Breast epithelium (tissue), 4 donors: ENCODE results near the gene SETDB1. TPM values are rescaled to one million over a fixed set of nuclear protein-coding genes. Genes with fewer than 3 reads are reported as not detected.

Source experiments
- DNase-seq, 2 donors: peaks; one replicate each; pipeline ENCODE4 v3.0.0-alpha.2; 2019; ENCODE audit warnings: low spot score in 2 of 2
- H3K27ac ChIP-seq, 2 donors: fragments of 200-600 bp; sonication (generic) in 1 of 2; one replicate each; pipeline ENCODE4 v1.5.1; 2016 to 2019; ENCODE audit warnings: mild to moderate bottlenecking in 1 of 2
- H3K27me3 ChIP-seq, 2 donors: fragments of 200-600 bp; sonication (generic) in 1 of 2; one replicate each; pipeline versions ENCODE4 v1.5.1 to v1.6.0; 2017 to 2019; ENCODE audit warnings: control low read depth in 1 of 2, mild to moderate bottlenecking in 1 of 2
- H3K36me3 ChIP-seq: fragments of 200-600 bp; one replicate; pipeline ENCODE4 v1.5.1; 2019
- H3K4me1 ChIP-seq, 2 donors: fragments of 200-600 bp; sonication (generic); one replicate each; pipeline ENCODE4 v1.5.1; 2016 to 2019; ENCODE audit warnings: control low read depth in 1 of 2
- H3K4me3 ChIP-seq, 3 donors: fragments of 200-600 bp; sonication (generic); 1 replicate in 2 of 3; 2 replicates in 1 of 3; pipeline ENCODE4 v1.5.1; 2016 to 2019; ENCODE audit warnings: mild to moderate bottlenecking in 3 of 3, moderate library complexity in 2 of 3
- H3K9me3 ChIP-seq, 2 donors: fragments of 200-600 bp; sonication (generic) in 1 of 2; one replicate each; pipeline ENCODE4 v1.5.1; 2016 to 2019; ENCODE audit warnings: control low read depth in 1 of 2
- CTCF ChIP-seq, 3 donors: fragments of 450-650 bp; IDR thresholded peaks; one replicate each; pipeline ENCODE4 v1.5.1; 2016 to 2017; ENCODE audit warnings: antibody characterized with exemption in 3 of 3, mild to moderate bottlenecking in 3 of 3, moderate library complexity in 3 of 3
- POLR2A ChIP-seq: fragments of 450-650 bp; IDR thresholded peaks from one replicate; pipeline ENCODE4 v1.6.1; 2016; ENCODE audit warnings: antibody characterized with exemption, mild to moderate bottlenecking, moderate library complexity
- POLR2AphosphoS5 ChIP-seq, 3 donors: sonication (generic); formaldehyde crosslinking; IDR thresholded peaks; one replicate each; pipeline ENCODE4 v1.6.1; 2017; ENCODE audit warnings: antibody characterized with exemption in 3 of 3
- intact Hi-C: fragments of 100-400 bp; cut with DNase I; formaldehyde crosslinking; loops from one replicate; pipeline ENCODE4 v1.15.1; 2023; ENCODE audit warnings: low total_unique reads
- total RNA-seq, 3 donors: library from RNA; depleted of rRNA; stranded (reverse); fragments of >200 nt; gene quantifications; one replicate each; pipeline ENCODE4 v1.1.0, GENCODE V29; 2016

The SETDB1 gene
- total RNA-seq, 3 donors from 2014 or later: 33.4 to 44.6 (median 41.0) TPM

- peak overlapping the region; percentile 89 to 99 for H3K27ac ChIP-seq
- TF ChIP-seq POLR2AphosphoS5 (IDR thresholded peaks at IDR 0.05) (no peak), POLR2A (no peak), CTCF (IDR thresholded peaks at IDR 0.05) (no peak)
- H3K27me3 ChIP-seq: no peaks in the 10 kb centered on the region
- no peaks in the 10 kb centered on the region for H3K9me3 ChIP-seq
- intact Hi-C loops: no loop called here
- DNase-seq: no peak
- peak overlapping the region; percentile 74 to 96 (median 86) for H3K4me3 ChIP-seq
- H3K36me3 ChIP-seq: no peaks in the 10 kb centered on the region
- peaks cover 6 to 18% of the 10 kb centered on the region in 2 donors for H3K4me1 ChIP-seq
Measured at GRCh38 chr1:150971583-150972416, 45.6 kb downstream of the SETDB1 start.

GRCh38 chr1:150972417-150972940 is 46.3 kb downstream of the SETDB1 start:
- Histone ChIP-seq H3K4me3 (peak overlapping the region; percentile 74 to 96 (median 86)), H3K27ac (peak overlapping the region; percentile 89 to 99), H3K36me3 (no peaks in the 10 kb centered on the region), H3K4me1 (peaks cover 6 to 18% of the 10 kb centered on the region in 2 donors), H3K9me3 (no peaks in the 10 kb centered on the region), H3K27me3 (no peaks in the 10 kb centered on the region)
- TF ChIP-seq POLR2AphosphoS5 (IDR thresholded peaks at IDR 0.05): no peak
- TF ChIP-seq POLR2A: no peak
- TF ChIP-seq CTCF (IDR thresholded peaks at IDR 0.05): no peak
- intact Hi-C loops: no loop called here
- DNase-seq: no peak

GRCh38 chr1:150973258-150973835 is 47.2 kb downstream of the SETDB1 start:
- TF ChIP-seq POLR2A: no peak
- no peak for TF ChIP-seq CTCF (IDR thresholded peaks at IDR 0.05)
- TF ChIP-seq POLR2AphosphoS5 (IDR thresholded peaks at IDR 0.05): no peak
- no peak for DNase-seq
- Histone ChIP-seq H3K4me1 (peaks cover 6 to 18% of the 10 kb centered on the region in 2 donors), H3K27me3 (no peaks in the 10 kb centered on the region), H3K4me3 (peak overlapping the region; percentile 74 to 96 (median 86)), H3K9me3 (no peaks in the 10 kb centered on the region), H3K36me3 (no peaks in the 10 kb centered on the region), H3K27ac (peak overlapping the region; percentile 89 to 99)
- intact Hi-C loops: no loop called here

GRCh38 chr1:150973836-150974579 is 47.8 kb downstream of the SETDB1 start:
- intact Hi-C loops: no loop called here
- Histone ChIP-seq H3K4me1 (peaks cover 6 to 18% of the 10 kb centered on the region in 2 donors), H3K36me3 (no peaks in the 10 kb centered on the region), H3K4me3 (peak overlapping the region; percentile 74 to 96 (median 86)), H3K9me3 (no peaks in the 10 kb centered on the region), H3K27ac (peak overlapping the region; percentile 89 to 99), H3K27me3 (no peaks in the 10 kb centered on the region)
- no peak for DNase-seq
- TF ChIP-seq CTCF (IDR thresholded peaks at IDR 0.05): no peak
- no peak for TF ChIP-seq POLR2A
- peak in 1 of 3 donors; percentile 30 for TF ChIP-seq POLR2AphosphoS5 (IDR thresholded peaks at IDR 0.05)
